ENCODE data around the gene PTPRU. TPM values are rescaled to one million over a fixed set of nuclear protein-coding genes. Genes with fewer than 3 reads are reported as not detected.

PTPRU gene
- total RNA-seq, 2 donors from 2014 or later = 28.7 to 47.8 TPM

DNA sequence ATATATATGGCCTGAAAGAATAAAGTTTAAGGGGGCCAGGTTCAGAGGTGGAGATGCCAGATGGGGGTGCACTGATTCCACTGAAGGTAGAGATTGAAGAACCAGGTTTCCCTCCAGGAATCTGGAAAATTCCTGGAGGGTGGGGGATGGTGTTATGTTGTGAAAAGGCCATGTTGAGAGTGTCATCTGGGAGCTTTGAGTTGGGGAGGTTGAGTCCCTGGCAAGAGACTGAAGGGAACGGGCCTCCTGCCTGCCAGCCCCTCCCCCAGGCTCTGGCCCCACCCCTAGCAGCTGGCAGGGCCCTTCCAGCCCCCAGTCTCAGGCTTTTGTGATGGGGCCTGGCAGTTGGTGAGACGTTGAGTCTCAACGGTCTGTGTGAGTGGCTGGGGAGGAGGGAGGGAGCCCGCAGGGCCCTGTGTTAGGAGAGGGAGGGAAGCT is 4.1 kb downstream of the PTPRU start:
- no peak for DNase-seq (ENCODE audit: low spot score)
- H3K36me3 ChIP-seq = no peaks in the 10 kb centered on the region
- ATAC-seq (ENCODE audit: insufficient number of reproducible peaks, low FRiP score, low read depth) = no peak
- H3K27me3 ChIP-seq (replicated peaks; ENCODE audit: insufficient read depth) = no peaks in the 10 kb centered on the region
- no peaks in the 10 kb centered on the region for H3K9me3 ChIP-seq
- H3K27ac ChIP-seq = no peak overlapping the region
- TF ChIP-seq, protein P1, sequence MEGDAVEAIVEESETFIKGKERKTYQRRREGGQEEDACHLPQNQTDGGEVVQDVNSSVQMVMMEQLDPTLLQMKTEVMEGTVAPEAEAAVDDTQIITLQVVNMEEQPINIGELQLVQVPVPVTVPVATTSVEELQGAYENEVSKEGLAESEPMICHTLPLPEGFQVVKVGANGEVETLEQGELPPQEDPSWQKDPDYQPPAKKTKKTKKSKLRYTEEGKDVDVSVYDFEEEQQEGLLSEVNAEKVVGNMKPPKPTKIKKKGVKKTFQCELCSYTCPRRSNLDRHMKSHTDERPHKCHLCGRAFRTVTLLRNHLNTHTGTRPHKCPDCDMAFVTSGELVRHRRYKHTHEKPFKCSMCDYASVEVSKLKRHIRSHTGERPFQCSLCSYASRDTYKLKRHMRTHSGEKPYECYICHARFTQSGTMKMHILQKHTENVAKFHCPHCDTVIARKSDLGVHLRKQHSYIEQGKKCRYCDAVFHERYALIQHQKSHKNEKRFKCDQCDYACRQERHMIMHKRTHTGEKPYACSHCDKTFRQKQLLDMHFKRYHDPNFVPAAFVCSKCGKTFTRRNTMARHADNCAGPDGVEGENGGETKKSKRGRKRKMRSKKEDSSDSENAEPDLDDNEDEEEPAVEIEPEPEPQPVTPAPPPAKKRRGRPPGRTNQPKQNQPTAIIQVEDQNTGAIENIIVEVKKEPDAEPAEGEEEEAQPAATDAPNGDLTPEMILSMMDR (IDR thresholded peaks at IDR 0.05) = no peak
- H3K4me3 ChIP-seq = no peak overlapping the region
- peaks cover 3 to 9% of the 10 kb centered on the region in 2 donors for H3K4me1 ChIP-seq (ENCODE audit: control insufficient read depth in 1 of 2, low read depth in 2 of 2)

DNA sequence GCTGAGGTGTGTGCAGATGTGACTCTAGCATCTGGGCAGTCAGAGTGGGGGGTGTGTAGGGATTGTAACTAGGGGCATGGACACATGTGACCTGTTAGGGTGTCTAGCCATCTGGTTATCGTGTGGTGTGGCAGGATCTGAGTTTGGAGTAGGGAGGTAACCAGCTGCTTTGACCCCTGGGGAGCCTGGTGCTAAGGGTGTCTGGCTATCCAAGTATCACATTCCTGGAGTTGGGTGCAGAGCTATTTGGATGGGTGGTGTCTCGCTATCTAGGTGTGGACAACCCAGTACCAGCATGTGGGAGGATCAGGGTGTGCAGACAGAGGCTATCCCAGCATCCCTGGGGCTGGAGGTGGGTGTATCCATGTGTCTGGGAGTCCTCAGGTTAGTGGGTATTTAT is 4.7 kb downstream of the PTPRU start:
- Histone ChIP-seq H3K4me3 (no peak overlapping the region), H3K36me3 (no peaks in the 10 kb centered on the region), H3K27me3 (replicated peaks; ENCODE audit: insufficient read depth) (no peaks in the 10 kb centered on the region), H3K9me3 (no peaks in the 10 kb centered on the region), H3K4me1 (ENCODE audit: control insufficient read depth in 1 of 2, low read depth in 2 of 2) (peaks cover 2 to 9% of the 10 kb centered on the region in 2 donors), H3K27ac (no peak overlapping the region)
- DNase-seq (ENCODE audit: low spot score) = no peak
- no peak for ATAC-seq (ENCODE audit: insufficient number of reproducible peaks, low FRiP score, low read depth)
- TF ChIP-seq, protein P1 (IDR thresholded peaks at IDR 0.05) = no peak

DNA sequence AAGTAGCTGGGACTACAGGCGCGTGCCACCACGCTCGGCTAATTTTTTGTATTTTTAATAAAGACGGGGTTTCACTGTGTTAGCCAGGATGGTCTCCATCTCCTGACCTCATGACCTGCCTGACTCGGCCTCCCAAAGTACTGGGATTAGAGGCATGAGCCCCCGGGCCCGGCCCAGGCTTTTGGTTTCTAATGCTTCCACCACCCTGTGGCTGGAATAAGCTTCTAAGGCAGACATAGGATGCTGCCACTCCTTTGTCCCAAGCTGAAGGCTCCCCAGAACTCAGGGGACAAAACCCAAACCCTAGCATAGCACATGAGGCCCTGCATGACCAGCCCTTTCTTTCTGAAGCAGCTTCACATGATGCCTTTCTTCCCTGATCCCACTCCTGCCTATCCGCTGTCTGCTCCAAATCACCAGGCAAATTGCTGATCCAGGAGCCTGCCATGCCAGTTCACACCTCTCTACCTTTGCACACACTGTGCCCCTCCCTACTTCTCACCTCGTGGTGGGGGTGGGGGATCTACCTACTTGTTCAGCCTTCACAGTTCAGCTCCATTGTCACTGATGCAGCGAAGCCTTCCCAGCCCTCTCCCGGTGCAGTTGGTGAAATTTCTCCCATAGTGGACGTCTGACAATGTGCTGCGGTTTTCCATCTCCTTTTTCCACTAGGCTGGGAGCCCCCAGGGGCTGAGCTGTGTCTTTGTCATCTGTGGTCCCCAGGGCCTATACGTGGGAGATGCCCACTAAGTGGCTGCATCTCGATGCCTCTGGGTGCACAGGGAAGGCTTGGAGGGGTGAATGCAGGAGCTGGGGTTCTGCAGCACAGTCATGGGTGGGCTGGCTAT is 6.9 kb downstream of the PTPRU start:
- H3K36me3 ChIP-seq = no peaks in the 10 kb centered on the region
- H3K9me3 ChIP-seq = no peaks in the 10 kb centered on the region
- no peak overlapping the region for H3K4me3 ChIP-seq
- ATAC-seq (ENCODE audit: insufficient number of reproducible peaks, low FRiP score, low read depth) (no peak), DNase-seq (ENCODE audit: low spot score) (no peak)
- peaks cover 0 to 5% of the 10 kb centered on the region in 2 donors for H3K4me1 ChIP-seq (ENCODE audit: control insufficient read depth in 1 of 2, low read depth in 2 of 2)
- TF ChIP-seq, protein P1 (IDR thresholded peaks at IDR 0.05) = no peak
- no peaks in the 10 kb centered on the region for H3K27me3 ChIP-seq (replicated peaks; ENCODE audit: insufficient read depth)
- no peak overlapping the region for H3K27ac ChIP-seq

DNA sequence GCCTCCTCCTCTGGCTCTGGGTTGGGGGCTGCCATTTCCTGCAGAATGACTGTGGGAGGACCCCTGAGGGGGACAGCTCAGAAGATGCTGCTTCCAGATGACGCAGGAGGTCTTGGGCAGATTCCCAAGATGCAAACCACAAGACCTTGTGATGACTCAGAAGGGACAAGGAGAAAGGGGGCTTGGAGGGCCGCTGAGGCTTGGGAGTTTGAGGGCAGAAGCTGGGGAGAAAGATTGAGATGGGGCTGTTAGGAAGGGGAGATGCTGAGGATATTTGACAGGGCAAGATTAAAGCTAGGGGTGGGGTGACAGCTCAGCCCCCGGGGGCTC is 7.5 kb downstream of the PTPRU start:
- Histone ChIP-seq H3K9me3 (no peaks in the 10 kb centered on the region), H3K4me3 (no peak overlapping the region), H3K27ac (no peak overlapping the region), H3K36me3 (no peaks in the 10 kb centered on the region), H3K4me1 (ENCODE audit: control insufficient read depth in 1 of 2, low read depth in 2 of 2) (no peaks in the 10 kb centered on the region), H3K27me3 (replicated peaks; ENCODE audit: insufficient read depth) (no peaks in the 10 kb centered on the region)
- ATAC-seq (ENCODE audit: insufficient number of reproducible peaks, low FRiP score, low read depth) (no peak), DNase-seq (ENCODE audit: low spot score) (no peak)
- TF ChIP-seq, protein P1 (IDR thresholded peaks at IDR 0.05) = no peak

DNA sequence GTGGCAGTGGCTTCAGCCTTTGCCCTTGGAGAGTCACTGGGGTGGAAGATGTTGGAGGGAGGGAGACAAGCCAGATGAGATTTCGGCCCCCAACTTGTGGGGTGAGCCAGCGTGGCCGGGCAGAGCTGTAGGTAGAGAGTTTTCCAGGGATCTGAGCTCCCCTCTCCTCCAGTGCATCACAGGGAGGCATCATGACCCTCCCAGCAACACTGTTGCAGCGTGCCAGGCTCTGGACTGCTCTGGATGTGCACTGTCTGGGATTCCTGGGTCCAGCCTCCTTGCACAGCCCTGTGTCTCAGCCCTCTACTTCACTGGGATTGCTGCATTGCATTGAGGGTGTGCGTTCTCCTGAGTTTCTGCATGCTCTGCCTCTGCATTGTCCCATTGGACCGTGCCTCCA is 8.9 kb downstream of the PTPRU start:
- TF ChIP-seq, protein P1 (IDR thresholded peaks at IDR 0.05) = no peak
- Histone ChIP-seq H3K27ac (no peak overlapping the region), H3K4me3 (no peak overlapping the region), H3K4me1 (ENCODE audit: control insufficient read depth in 1 of 2, low read depth in 2 of 2) (no peaks in the 10 kb centered on the region), H3K9me3 (no peaks in the 10 kb centered on the region), H3K36me3 (no peaks in the 10 kb centered on the region), H3K27me3 (replicated peaks; ENCODE audit: insufficient read depth) (no peaks in the 10 kb centered on the region)
- DNase-seq (ENCODE audit: low spot score) (no peak), ATAC-seq (ENCODE audit: insufficient number of reproducible peaks, low FRiP score, low read depth) (no peak)

Measured in thoracic aorta (tissue), 2 donors.